SHP77 (cell line): ENCODE results near the gene COL25A1.
"Not testable (repeated sequence)": the region's sequence is repeated elsewhere in the genome, so short reads cannot be mapped to it uniquely, and the experiment has no call there.

Experiments used
- DNase-seq, 2 experiments: peaks; one replicate each; lab custom pipeline; 2025; lab: John Stamatoyannopoulos, UW

COL25A1 gene

GRCh38 chr4:109010521-109010920 is 291.9 kb downstream of the COL25A1 start:
- no peak for DNase-seq

GRCh38 chr4:109009909-109010308 is 292.5 kb downstream of the COL25A1 start:
- no peak for DNase-seq

GRCh38 chr4:109007976-109008375 is 294.5 kb downstream of the COL25A1 start:
- no peak for DNase-seq

GRCh38 chr4:109005523-109005922 is 296.9 kb downstream of the COL25A1 start:
- DNase-seq, result no peak

GRCh38 chr4:109004418-109004817 is 298.0 kb downstream of the COL25A1 start:
- DNase-seq, result no peak

- DNase-seq, result no peak
Observed at GRCh38 chr4:109003964-109004363, 298.5 kb downstream of the COL25A1 start.

- DNase-seq, result no peak
Observed at GRCh38 chr4:108991551-108992328, 310.7 kb downstream of the COL25A1 start.

GRCh38 chr4:108988464-108989195 is 313.8 kb downstream of the COL25A1 start:
- no peak for DNase-seq

GRCh38 chr4:108984495-108984894 is 318.0 kb downstream of the COL25A1 start:
- DNase-seq, result not testable (repeated sequence)

- DNase-seq, result no peak
Observed at GRCh38 chr4:108982402-108983185, 319.9 kb downstream of the COL25A1 start.

- DNase-seq, result no peak
Observed at GRCh38 chr4:108980455-108981239, 321.8 kb downstream of the COL25A1 start.

- DNase-seq, result no peak
Observed at GRCh38 chr4:108979759-108980158, 322.7 kb downstream of the COL25A1 start.

- DNase-seq, result no peak
Observed at GRCh38 chr4:108978066-108978465, 324.4 kb downstream of the COL25A1 start.

GRCh38 chr4:108972613-108973283 is 329.7 kb downstream of the COL25A1 start:
- no peak for DNase-seq

- no peak for DNase-seq
Observed at GRCh38 chr4:108971473-108971872, 331.0 kb downstream of the COL25A1 start.

GRCh38 chr4:108965472-108966076 is 336.9 kb downstream of the COL25A1 start:
- DNase-seq, result no peak

GRCh38 chr4:108965016-108965415 is 337.4 kb downstream of the COL25A1 start:
- DNase-seq, result no peak

- no peak for DNase-seq
Observed at GRCh38 chr4:108963910-108964309, 338.5 kb downstream of the COL25A1 start.

- no peak for DNase-seq
Observed at GRCh38 chr4:108959491-108959890, 343.0 kb downstream of the COL25A1 start.

GRCh38 chr4:108954880-108955279 is 347.6 kb downstream of the COL25A1 start:
- no peak for DNase-seq

GRCh38 chr4:108953941-108954340 is 348.5 kb downstream of the COL25A1 start:
- DNase-seq, result no peak
